ENCODE results near the gene ADGB.

GRCh38 chr6:146855889-146856288, 257.1 kb downstream of the ADGB start:
- TF ChIP-seq CTCF (IDR thresholded peaks at IDR 0.05; ENCODE audit: low read length) (no peak), EZH2phosphoT487 (IDR thresholded peaks at IDR 0.05; ENCODE audit: low read length) (no peak), EZH2 (optimal IDR thresholded peaks at IDR 0.05; ENCODE audit: low read depth, low read length) (no peak)

Data from MM.1S (cell line).